HCT116 (cell line): ENCODE measurements around the gene HMGN3. TPM values are rescaled to one million over a fixed set of nuclear protein-coding genes. Genes with fewer than 3 reads are reported as not detected.

Experiments used
- ATAC-seq: fragments of 200-7000 bp; cut with Tn5 transposase; 2 replicates; pipeline ENCODE4 v1.9.1; 2020; ENCODE audit warnings: mild to moderate bottlenecking, moderate library complexity
- BruUV-seq: library from RNA; stranded (reverse); fragments of 400-500 nt; replicated peaks from 2 replicates; lab custom pipeline; 2021; lab: Mats Ljungman, UMichigan
- CTCF ChIA-PET: fragments of 300-600 bp; sonication (Branson Sonifier 250); formaldehyde crosslinking; loops from one replicate; lab custom pipeline; 2021; ENCODE audit warnings: antibody characterized with exemption; lab: Charles Lee
- POLR2A ChIA-PET: fragments of 300-600, 350-600 bp; sonication (Branson Sonifier 250); formaldehyde crosslinking; loops from one replicate; lab custom pipeline; 2021; ENCODE audit warnings: antibody characterized with exemption; lab: Charles Lee
- RAD21 ChIA-PET, 2 experiments: fragments of 300-600 bp; sonication (Branson Sonifier 250); formaldehyde crosslinking; loops; one replicate each; lab custom pipeline; 2023; ENCODE audit warnings: low total read pairs in 2 of 2; ENCODE audit not compliant: uncharacterized antibody in 2 of 2, unreplicated experiment in 2 of 2, low non-redundant PET in 1 of 2; lab: Charles Lee
- DNase-seq: peaks from one replicate; pipeline ENCODE4 v3.0.0-alpha.2; 2010; ENCODE audit warnings: low read depth, low spot score
- H2AFZ ChIP-seq: fragments of 200-600 bp; shearing (Covaris generic), sonication (generic); 2 replicates; pipeline ENCODE4 v1.6.1; 2017; ENCODE audit warnings: low read depth, mixed run types, mixed read lengths, antibody characterized with exemption, low read length; ENCODE audit not compliant: poor library complexity, severe bottlenecking
- H3K27ac ChIP-seq: 2 replicates; pipeline ENCODE4 v1.5.1; 2012; ENCODE audit warnings: low read depth, low read length
- H3K27me3 ChIP-seq: fragments of 200-600 bp; sonication (generic); 2 replicates; pipeline ENCODE4 v1.6.1; 2016; ENCODE audit warnings: mixed run types, low read length, mixed read lengths; ENCODE audit not compliant: insufficient read depth
- H3K36me3 ChIP-seq, 2 experiments: fragments of 200-500 bp in 1 of 2; fragments of 200-600 bp in 1 of 2; sonication (Bioruptor generic) in 1 of 2; sonication (generic) in 1 of 2; 2 replicates each; pipeline versions ENCODE4 v1.5.1 to v1.6.1; 2014 to 2016; ENCODE audit warnings: low read length in 2 of 2, inconsistent platforms in 1 of 2, mixed read lengths in 1 of 2, mixed run types in 1 of 2; ENCODE audit not compliant: insufficient read depth in 2 of 2, control insufficient read depth in 1 of 2
- H3K4me1 ChIP-seq, 2 experiments: fragments of 200-600 bp in 1 of 2; sonication (generic) in 1 of 2; 2 replicates each; pipeline versions ENCODE4 v1.5.1 to v1.6.1; 2012 to 2017; ENCODE audit warnings: low read length in 2 of 2, inconsistent platforms in 1 of 2, mild to moderate bottlenecking in 1 of 2, mixed read lengths in 1 of 2, mixed run types in 1 of 2, moderate library complexity in 1 of 2; ENCODE audit not compliant: insufficient read depth in 2 of 2, control insufficient read depth in 1 of 2
- H3K4me2 ChIP-seq: fragments of 200-600 bp; sonication (generic); 2 replicates; pipeline ENCODE4 v1.6.1; 2017; ENCODE audit warnings: mixed run types, low read length, mixed read lengths
- H3K4me3 ChIP-seq, 2 experiments: fragments of 200-600 bp in 1 of 2; sonication (generic) in 1 of 2; replicated peaks in 1 of 2; 2 replicates each; pipeline ENCODE4 v1.5.1; 2011 to 2016; ENCODE audit warnings: low read length in 2 of 2, control low read depth in 1 of 2, low read depth in 1 of 2, mild to moderate bottlenecking in 1 of 2, mixed read lengths in 1 of 2, mixed run types in 1 of 2
- H3K79me2 ChIP-seq: fragments of 200-600 bp; sonication (generic); 2 replicates; pipeline ENCODE4 v1.6.1; 2017; ENCODE audit warnings: mild to moderate bottlenecking, mixed run types, low read length, moderate library complexity, mixed read lengths; ENCODE audit not compliant: insufficient read depth
- H3K9ac ChIP-seq: fragments of 200-600 bp; sonication (generic); 2 replicates; pipeline ENCODE4 v1.6.1; 2016; ENCODE audit warnings: low read length, mixed read lengths
- H3K9me2 ChIP-seq: fragments of 200-600 bp; sonication (generic), shearing (Covaris generic); 2 replicates; pipeline ENCODE4 v1.6.1; 2017; ENCODE audit warnings: mixed run types, mild to moderate bottlenecking, moderate library complexity; ENCODE audit not compliant: insufficient read depth
- H3K9me3 ChIP-seq, 2 experiments: fragments of 200-500 bp in 1 of 2; fragments of 200-600 bp in 1 of 2; sonication (Bioruptor generic) in 1 of 2; sonication (generic) in 1 of 2; 2 replicates each; pipeline ENCODE4 v1.6.1; 2014 to 2017; ENCODE audit warnings: low read length in 2 of 2, mixed read lengths in 2 of 2, inconsistent platforms in 1 of 2, low read depth in 1 of 2, mild to moderate bottlenecking in 1 of 2, mixed run types in 1 of 2, moderate library complexity in 1 of 2; ENCODE audit not compliant: control insufficient read depth in 1 of 2, insufficient read depth in 1 of 2
- H4K20me1 ChIP-seq: fragments of 200-600 bp; sonication (generic), shearing (Covaris generic); 2 replicates; pipeline ENCODE4 v1.6.1; 2017; ENCODE audit warnings: mixed run types, mild to moderate bottlenecking, moderate library complexity; ENCODE audit not compliant: insufficient read depth
- CBX3 ChIP-seq: IDR thresholded peaks from 2 replicates; pipeline ENCODE4 v1.6.1; 2012; ENCODE audit warnings: low read depth
- CEBPB ChIP-seq: IDR thresholded peaks from 2 replicates; pipeline ENCODE4 v1.6.1; 2012; ENCODE audit warnings: low read depth
- EGR1 ChIP-seq: IDR thresholded peaks from 2 replicates; pipeline ENCODE4 v1.6.1; 2012; ENCODE audit warnings: low read depth
- ELF1 ChIP-seq: IDR thresholded peaks from 2 replicates; pipeline ENCODE4 v1.6.1; 2012; ENCODE audit warnings: low read depth, borderline replicate concordance
- EZH2 ChIP-seq: fragments of 200-600 bp; sonication (generic); IDR thresholded peaks from 2 replicates; pipeline ENCODE4 v1.6.1; 2017; ENCODE audit warnings: antibody characterized with exemption, mixed run types
- EZH2phosphoT487 ChIP-seq: fragments of 200-600 bp; IDR thresholded peaks from 2 replicates; pipeline ENCODE4 v1.6.1; 2018; ENCODE audit warnings: antibody characterized with exemption, borderline replicate concordance
- FOSL1 ChIP-seq: IDR thresholded peaks from 2 replicates; pipeline ENCODE4 v1.6.1; 2012; ENCODE audit warnings: low read depth
- JUND ChIP-seq: IDR thresholded peaks from 2 replicates; pipeline ENCODE4 v1.6.1; 2012
- POLR2A ChIP-seq: IDR thresholded peaks from 2 replicates; pipeline ENCODE4 v1.7.0; 2011; ENCODE audit warnings: borderline replicate concordance; ENCODE audit not compliant: insufficient read depth, insufficient read length; ENCODE audit errors: extremely low read depth
- RAD21 ChIP-seq: IDR thresholded peaks from 2 replicates; pipeline ENCODE4 v1.6.1; 2012; ENCODE audit warnings: low read depth, mild to moderate bottlenecking
- SRF ChIP-seq: IDR thresholded peaks from 2 replicates; pipeline ENCODE4 v1.6.1; 2012; ENCODE audit warnings: low read depth
- TCF7L2 ChIP-seq: IDR thresholded peaks from 2 replicates; pipeline ENCODE4 v1.7.0; 2011; ENCODE audit warnings: borderline replicate concordance, inconsistent platforms; ENCODE audit not compliant: insufficient read depth, insufficient read length; ENCODE audit errors: extremely low read depth
- YY1 ChIP-seq: IDR thresholded peaks from 2 replicates; pipeline ENCODE4 v1.6.1; 2011; ENCODE audit warnings: low read length, low read depth, moderate library complexity, mild to moderate bottlenecking; ENCODE audit not compliant: insufficient replicate concordance; ENCODE audit errors: extremely low read depth
- ZNF274 ChIP-seq: fragments of 200-500 bp; sonication (Bioruptor generic); IDR thresholded peaks from 2 replicates; pipeline ENCODE4 v1.6.1; 2014; ENCODE audit warnings: mild to moderate bottlenecking, low read depth, low read length, inconsistent platforms
- intact Hi-C: fragments of 100-400 bp; cut with micrococcal nuclease; formaldehyde crosslinking; loops from 2 replicates; pipeline ENCODE4 v1.10.0; 2022
- total RNA-seq: library from RNA; stranded (reverse); gene quantifications from one replicate; pipeline ENCODE4 v1.2.1, GENCODE V29; 2021; ENCODE audit not compliant: unreplicated experiment
- TF ChIP-seq, protein P1 (sequence below): IDR thresholded peaks from 2 replicates; pipeline ENCODE4 v1.6.1; 2012
- TF ChIP-seq, protein P2 (sequence below): IDR thresholded peaks from 2 replicates; pipeline ENCODE4 v1.6.1; 2011; ENCODE audit warnings: mild to moderate bottlenecking, low read length, moderate library complexity; ENCODE audit not compliant: insufficient replicate concordance; ENCODE audit errors: extremely low read depth
- TF ChIP-seq, protein P3 (sequence below): IDR thresholded peaks from 2 replicates; pipeline ENCODE4 v1.6.1; 2012
- TF ChIP-seq, protein P4 (sequence below): IDR thresholded peaks from 2 replicates; pipeline ENCODE4 v1.6.1; 2012; ENCODE audit warnings: low read depth

Gene HMGN3
- total RNA-seq, 1 experiment from 2014 or later, result 60.5 TPM

DNA sequence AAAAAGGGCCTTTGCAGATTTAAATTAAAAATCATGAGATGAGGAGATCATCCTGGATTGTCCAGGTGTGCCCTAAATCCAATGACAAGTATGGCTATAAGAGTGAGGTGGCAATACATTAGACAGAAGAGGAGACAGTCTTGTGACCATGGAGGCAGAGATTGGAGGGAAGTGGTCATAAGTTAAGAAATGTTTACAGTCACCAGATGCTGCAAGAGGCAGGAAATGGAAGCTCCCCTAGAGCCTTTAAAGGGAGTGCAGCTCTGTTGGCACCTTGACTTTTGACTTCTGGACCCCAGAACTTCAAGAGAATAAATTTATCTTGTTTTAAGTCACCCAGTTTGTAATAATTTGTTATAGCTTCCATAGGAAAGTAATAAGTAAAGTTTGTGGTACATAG, 61.1 kb downstream of the HMGN3 start (continued):
- TF ChIP-seq SRF (no peak), RAD21 (no peak), ELF1 (no peak), CBX3 (no peak)

DNA sequence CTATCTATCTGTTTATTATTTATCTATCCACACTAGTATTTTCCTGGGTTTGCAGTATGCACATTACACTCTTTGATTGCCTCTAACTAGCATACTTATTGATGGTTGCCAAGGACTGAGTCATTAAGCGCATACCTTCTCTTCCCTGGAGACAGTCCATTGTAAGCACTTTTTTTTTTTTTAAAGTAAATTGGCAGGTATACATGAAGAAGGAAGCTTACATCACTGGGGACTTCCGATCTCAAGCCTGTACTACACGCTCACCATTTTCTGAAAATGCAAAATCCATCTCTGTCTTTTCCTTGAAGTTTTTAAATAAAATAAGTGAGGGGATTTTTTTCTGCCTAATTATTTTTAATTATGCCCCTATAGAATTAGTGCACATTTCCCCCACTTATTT, 63.5 kb downstream of the HMGN3 start:
- Histone ChIP-seq H3K4me2 (no peak overlapping the region), H3K9me3 (no peaks in the 10 kb centered on the region), H3K4me3 (no peak overlapping the region), H3K79me2 (no peaks in the 10 kb centered on the region), H3K4me1 (no peaks in the 10 kb centered on the region), H4K20me1 (no peaks in the 10 kb centered on the region), H3K27ac (no peak overlapping the region), H3K27me3 (no peaks in the 10 kb centered on the region), H3K9me2 (no peaks in the 10 kb centered on the region), H3K36me3 (no peaks in the 10 kb centered on the region), H3K9ac (no peak overlapping the region), H2AFZ (no peak overlapping the region)
- intact Hi-C loops, result no loop called here
- no TSS peak for BruUV-seq
- ChIA-PET RAD21 (no interaction called here), POLR2A (no interaction called here), CTCF (no interaction called here)
- TF ChIP-seq JUND (no peak), EZH2 (no peak), EZH2phosphoT487 (no peak), ZNF274 (no peak), RAD21 (no peak), FOSL1 (no peak), POLR2A (no peak), EGR1 (no peak), TCF7L2 (no peak), CEBPB (no peak), YY1 (no peak), ELF1 (no peak)
- TF ChIP-seq, protein P1, sequence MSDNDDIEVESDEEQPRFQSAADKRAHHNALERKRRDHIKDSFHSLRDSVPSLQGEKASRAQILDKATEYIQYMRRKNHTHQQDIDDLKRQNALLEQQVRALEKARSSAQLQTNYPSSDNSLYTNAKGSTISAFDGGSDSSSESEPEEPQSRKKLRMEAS, result no peak
- TF ChIP-seq, protein P2, sequence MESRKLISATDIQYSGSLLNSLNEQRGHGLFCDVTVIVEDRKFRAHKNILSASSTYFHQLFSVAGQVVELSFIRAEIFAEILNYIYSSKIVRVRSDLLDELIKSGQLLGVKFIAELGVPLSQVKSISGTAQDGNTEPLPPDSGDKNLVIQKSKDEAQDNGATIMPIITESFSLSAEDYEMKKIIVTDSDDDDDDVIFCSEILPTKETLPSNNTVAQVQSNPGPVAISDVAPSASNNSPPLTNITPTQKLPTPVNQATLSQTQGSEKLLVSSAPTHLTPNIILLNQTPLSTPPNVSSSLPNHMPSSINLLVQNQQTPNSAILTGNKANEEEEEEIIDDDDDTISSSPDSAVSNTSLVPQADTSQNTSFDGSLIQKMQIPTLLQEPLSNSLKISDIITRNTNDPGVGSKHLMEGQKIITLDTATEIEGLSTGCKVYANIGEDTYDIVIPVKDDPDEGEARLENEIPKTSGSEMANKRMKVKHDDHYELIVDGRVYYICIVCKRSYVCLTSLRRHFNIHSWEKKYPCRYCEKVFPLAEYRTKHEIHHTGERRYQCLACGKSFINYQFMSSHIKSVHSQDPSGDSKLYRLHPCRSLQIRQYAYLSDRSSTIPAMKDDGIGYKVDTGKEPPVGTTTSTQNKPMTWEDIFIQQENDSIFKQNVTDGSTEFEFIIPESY, result no peak
- TF ChIP-seq, protein P3, sequence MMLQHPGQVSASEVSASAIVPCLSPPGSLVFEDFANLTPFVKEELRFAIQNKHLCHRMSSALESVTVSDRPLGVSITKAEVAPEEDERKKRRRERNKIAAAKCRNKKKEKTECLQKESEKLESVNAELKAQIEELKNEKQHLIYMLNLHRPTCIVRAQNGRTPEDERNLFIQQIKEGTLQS, result no peak
- TF ChIP-seq, protein P4, sequence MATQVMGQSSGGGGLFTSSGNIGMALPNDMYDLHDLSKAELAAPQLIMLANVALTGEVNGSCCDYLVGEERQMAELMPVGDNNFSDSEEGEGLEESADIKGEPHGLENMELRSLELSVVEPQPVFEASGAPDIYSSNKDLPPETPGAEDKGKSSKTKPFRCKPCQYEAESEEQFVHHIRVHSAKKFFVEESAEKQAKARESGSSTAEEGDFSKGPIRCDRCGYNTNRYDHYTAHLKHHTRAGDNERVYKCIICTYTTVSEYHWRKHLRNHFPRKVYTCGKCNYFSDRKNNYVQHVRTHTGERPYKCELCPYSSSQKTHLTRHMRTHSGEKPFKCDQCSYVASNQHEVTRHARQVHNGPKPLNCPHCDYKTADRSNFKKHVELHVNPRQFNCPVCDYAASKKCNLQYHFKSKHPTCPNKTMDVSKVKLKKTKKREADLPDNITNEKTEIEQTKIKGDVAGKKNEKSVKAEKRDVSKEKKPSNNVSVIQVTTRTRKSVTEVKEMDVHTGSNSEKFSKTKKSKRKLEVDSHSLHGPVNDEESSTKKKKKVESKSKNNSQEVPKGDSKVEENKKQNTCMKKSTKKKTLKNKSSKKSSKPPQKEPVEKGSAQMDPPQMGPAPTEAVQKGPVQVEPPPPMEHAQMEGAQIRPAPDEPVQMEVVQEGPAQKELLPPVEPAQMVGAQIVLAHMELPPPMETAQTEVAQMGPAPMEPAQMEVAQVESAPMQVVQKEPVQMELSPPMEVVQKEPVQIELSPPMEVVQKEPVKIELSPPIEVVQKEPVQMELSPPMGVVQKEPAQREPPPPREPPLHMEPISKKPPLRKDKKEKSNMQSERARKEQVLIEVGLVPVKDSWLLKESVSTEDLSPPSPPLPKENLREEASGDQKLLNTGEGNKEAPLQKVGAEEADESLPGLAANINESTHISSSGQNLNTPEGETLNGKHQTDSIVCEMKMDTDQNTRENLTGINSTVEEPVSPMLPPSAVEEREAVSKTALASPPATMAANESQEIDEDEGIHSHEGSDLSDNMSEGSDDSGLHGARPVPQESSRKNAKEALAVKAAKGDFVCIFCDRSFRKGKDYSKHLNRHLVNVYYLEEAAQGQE, result no peak
- ATAC-seq (no peak), DNase-seq (no peak)
